H1 (cell line): ENCODE measurements around the gene PSMC3IP. TPM values are rescaled to one million over a fixed set of nuclear protein-coding genes. Genes with fewer than 3 reads are reported as not detected.

Experiments used
- CTCF ChIA-PET: fragments of 300-600 bp; sonication (Branson Sonifier 250); formaldehyde crosslinking; loops from one replicate; lab custom pipeline; 2021; ENCODE audit not compliant: partially characterized antibody; lab: Charles Lee
- POLR2A ChIA-PET: fragments of 300-600 bp; sonication (Branson Sonifier 250); formaldehyde crosslinking; loops from one replicate; lab custom pipeline; 2021; ENCODE audit warnings: inconsistent platforms; ENCODE audit not compliant: partially characterized antibody; lab: Charles Lee
- DNase-seq, 2 experiments: peaks; one replicate each; pipeline versions ENCODE4 v3.0.0 to v3.0.0-alpha.2; 2010 to 2022; ENCODE audit warnings: low spot score in 2 of 2, low read depth in 1 of 2, mixed read lengths in 1 of 2
- FAIRE-seq: peaks from 2 replicates; lab custom pipeline; 2011; peaks lifted over from hg19 to GRCh38; lab: Jason Lieb, UNC
- H2AFZ ChIP-seq: 2 replicates; pipeline ENCODE4 v1.8.1; 2012; ENCODE audit warnings: low read length, inconsistent platforms
- H2AK5ac ChIP-seq: 2 replicates; pipeline ENCODE4 v1.6.1; 2013; ENCODE audit warnings: low read depth, low read length
- H2BK120ac ChIP-seq: replicated peaks from 2 replicates; pipeline ENCODE3; 2013; ENCODE audit warnings: low read depth, low read length, inconsistent platforms
- H2BK12ac ChIP-seq: 2 replicates; pipeline ENCODE4 v1.6.1; 2013; ENCODE audit warnings: low read depth, low read length
- H2BK15ac ChIP-seq: 2 replicates; pipeline ENCODE4 v1.6.1; 2013; ENCODE audit warnings: low read length
- H2BK20ac ChIP-seq: 2 replicates; pipeline ENCODE4 v1.6.1; 2013; ENCODE audit warnings: low read length
- H2BK5ac ChIP-seq: 2 replicates; pipeline ENCODE4 v1.6.1; 2013; ENCODE audit warnings: low read depth, low read length
- H3K14ac ChIP-seq: 2 replicates; pipeline ENCODE4 v1.6.1; 2013; ENCODE audit warnings: inconsistent platforms; ENCODE audit not compliant: insufficient read length
- H3K18ac ChIP-seq: 2 replicates; pipeline ENCODE4 v1.6.1; 2013; ENCODE audit warnings: low read length; ENCODE audit errors: extremely low read depth
- H3K23ac ChIP-seq: 2 replicates; pipeline ENCODE4 v1.6.1; 2013; ENCODE audit warnings: inconsistent platforms; ENCODE audit not compliant: insufficient read length
- H3K23me2 ChIP-seq: 2 replicates; pipeline ENCODE4 v1.6.1; 2013; ENCODE audit warnings: low read depth, low read length
- H3K27ac ChIP-seq: 2 replicates; pipeline ENCODE4 v1.6.1; 2011; ENCODE audit warnings: low read depth, low read length, inconsistent platforms
- H3K27me3 ChIP-seq, 4 experiments: replicated peaks in 1 of 4; 1 replicate in 1 of 4; 2 replicates in 3 of 4; pipeline versions ENCODE4 v1.6.1 to v1.8.1; 2011 to 2013; ENCODE audit warnings: low read length in 3 of 4, mild to moderate bottlenecking in 3 of 4, inconsistent platforms in 2 of 4, mixed read lengths in 2 of 4, moderate library complexity in 1 of 4; ENCODE audit not compliant: control insufficient read depth in 3 of 4, insufficient read depth in 3 of 4; ENCODE audit errors: extremely low read depth in 1 of 4
- H3K36me3 ChIP-seq, 4 experiments: 2 replicates each; pipeline versions ENCODE4 v1.6.1 to v1.8.1; 2011 to 2013; ENCODE audit warnings: mild to moderate bottlenecking in 4 of 4, low read length in 3 of 4, moderate library complexity in 2 of 4, control low read depth in 1 of 4, inconsistent platforms in 1 of 4; ENCODE audit not compliant: insufficient read depth in 4 of 4, control insufficient read depth in 2 of 4
- H3K4ac ChIP-seq: replicated peaks from 2 replicates; pipeline ENCODE3; 2013; ENCODE audit warnings: low read length, low read depth, mixed read lengths, inconsistent platforms; ENCODE audit not compliant: insufficient read length
- H3K4me1 ChIP-seq, 4 experiments: replicated peaks in 1 of 4; 1 replicate in 1 of 4; 2 replicates in 3 of 4; pipeline versions ENCODE4 v1.6.1 to v1.8.1; 2011 to 2013; ENCODE audit warnings: low read length in 3 of 4, inconsistent platforms in 2 of 4, mixed read lengths in 1 of 4; ENCODE audit not compliant: insufficient read depth in 4 of 4, control insufficient read depth in 3 of 4
- H3K4me2 ChIP-seq, 2 experiments: 2 replicates each; pipeline versions ENCODE4 v1.6.1 to v1.8.1; 2011 to 2013; ENCODE audit warnings: low read depth in 2 of 2, low read length in 2 of 2, control low read depth in 1 of 2, inconsistent platforms in 1 of 2, mild to moderate bottlenecking in 1 of 2; ENCODE audit not compliant: insufficient read depth in 1 of 2
- H3K4me3 ChIP-seq, 4 experiments: fragments of 200-600, 300-600 bp in 1 of 4; sonication (generic), shearing (Covaris generic), sonication (Bioruptor Twin) in 1 of 4; 2 replicates each; pipeline versions ENCODE4 v1.5.1 to v1.8.1; 2011 to 2016; ENCODE audit warnings: low read length in 4 of 4, low read depth in 3 of 4, control low read depth in 2 of 4, inconsistent platforms in 2 of 4, mild to moderate bottlenecking in 2 of 4, mixed read lengths in 1 of 4, moderate library complexity in 1 of 4; ENCODE audit not compliant: insufficient read depth in 2 of 4; ENCODE audit errors: extremely low read depth in 1 of 4
- H3K56ac ChIP-seq: replicated peaks from 2 replicates; pipeline ENCODE3; 2013; ENCODE audit warnings: low read depth, mild to moderate bottlenecking, mixed read lengths, low read length, inconsistent platforms; ENCODE audit not compliant: insufficient read length
- H3K79me1 ChIP-seq: 2 replicates; pipeline ENCODE4 v1.6.1; 2013; ENCODE audit warnings: low read depth, low read length, control low read depth
- H3K79me2 ChIP-seq, 2 experiments: 2 replicates each; pipeline versions ENCODE4 v1.6.1 to v1.8.1; 2012 to 2013; ENCODE audit warnings: low read length in 2 of 2, mild to moderate bottlenecking in 2 of 2, inconsistent platforms in 1 of 2; ENCODE audit not compliant: insufficient read depth in 2 of 2, control insufficient read depth in 1 of 2
- H3K9ac ChIP-seq, 4 experiments: replicated peaks in 1 of 4; 1 replicate in 1 of 4; 2 replicates in 3 of 4; pipeline versions ENCODE4 v1.6.1 to v1.8.1; 2011 to 2013; ENCODE audit warnings: low read depth in 3 of 4, low read length in 3 of 4, control low read depth in 2 of 4, mild to moderate bottlenecking in 2 of 4, moderate library complexity in 2 of 4, inconsistent platforms in 1 of 4; ENCODE audit errors: extremely low read depth in 1 of 4
- H3K9me3 ChIP-seq, 2 experiments: 2 replicates each; pipeline versions ENCODE4 v1.6.1 to v1.8.1; 2012 to 2013; ENCODE audit warnings: mild to moderate bottlenecking in 2 of 2, moderate library complexity in 2 of 2, control low read depth in 1 of 2, inconsistent platforms in 1 of 2, low read depth in 1 of 2, low read length in 1 of 2, mixed read lengths in 1 of 2; ENCODE audit not compliant: insufficient read depth in 2 of 2
- H4K20me1 ChIP-seq, 2 experiments: replicated peaks in 1 of 2; 2 replicates each; pipeline versions ENCODE3 to v1.8.1; 2011 to 2013; ENCODE audit warnings: inconsistent platforms in 2 of 2, low read length in 2 of 2, mild to moderate bottlenecking in 1 of 2; ENCODE audit not compliant: insufficient read depth in 2 of 2, control insufficient read depth in 1 of 2
- H4K5ac ChIP-seq: 2 replicates; pipeline ENCODE4 v1.6.1; 2013; ENCODE audit warnings: low read length, low read depth, mixed read lengths, inconsistent platforms; ENCODE audit not compliant: insufficient read length
- H4K8ac ChIP-seq: 2 replicates; pipeline ENCODE4 v1.8.0; 2013; ENCODE audit warnings: mild to moderate bottlenecking, moderate library complexity, low read length, inconsistent platforms; ENCODE audit not compliant: insufficient read depth; ENCODE audit errors: extremely low read depth
- H4K91ac ChIP-seq: replicated peaks from 2 replicates; pipeline ENCODE3; 2013; ENCODE audit warnings: low read length, mixed read lengths, inconsistent platforms; ENCODE audit not compliant: insufficient read length
- ATF2 ChIP-seq: IDR thresholded peaks from 2 replicates; pipeline ENCODE4 v1.6.1; 2012; ENCODE audit warnings: low read length, inconsistent platforms
- BACH1 ChIP-seq: IDR thresholded peaks from 2 replicates; pipeline ENCODE4 v1.6.1; 2012; ENCODE audit warnings: low read length, improper control_type of control experiment
- CEBPB ChIP-seq: IDR thresholded peaks from 2 replicates; pipeline ENCODE4 v1.6.1; 2012; ENCODE audit warnings: low read depth, low read length
- GABPA ChIP-seq: IDR thresholded peaks from 2 replicates; pipeline ENCODE4 v1.6.1; 2011; ENCODE audit warnings: mild to moderate bottlenecking, low read length, moderate library complexity, borderline replicate concordance; ENCODE audit not compliant: insufficient read depth
- NRF1 ChIP-seq: IDR thresholded peaks from 2 replicates; pipeline ENCODE4 v1.6.1; 2011; ENCODE audit warnings: mild to moderate bottlenecking, low read depth, low read length, improper control_type of control experiment
- RNF2 ChIP-seq: fragments of 200-900, 300-1000 bp; sonication (generic); IDR thresholded peaks from 2 replicates; pipeline ENCODE4 v1.7.1; 2016; ENCODE audit warnings: borderline replicate concordance, low read depth, mild to moderate bottlenecking, antibody characterized with exemption, low read length; ENCODE audit not compliant: poor library complexity, severe bottlenecking; ENCODE audit errors: missing control alignments
- SAP30 ChIP-seq: fragments of 300-600 bp; sonication (generic); IDR thresholded peaks from 2 replicates; pipeline ENCODE4 v1.7.1; 2012; ENCODE audit warnings: low read length, moderate library complexity, mild to moderate bottlenecking, inconsistent platforms; ENCODE audit not compliant: insufficient read depth, insufficient replicate concordance
- SIN3A ChIP-seq, 2 experiments: IDR thresholded peaks in 1 of 2; conservative IDR thresholded peaks in 1 of 2; 2 replicates each; pipeline ENCODE4 v1.6.1; 2011 to 2012; ENCODE audit warnings: low read length in 2 of 2, improper control_type of control experiment in 1 of 2, low read depth in 1 of 2, mild to moderate bottlenecking in 1 of 2
- SRF ChIP-seq: IDR thresholded peaks from 2 replicates; pipeline ENCODE4 v1.6.1; 2011; ENCODE audit warnings: mild to moderate bottlenecking, low read depth, low read length, moderate library complexity
- TEAD4 ChIP-seq: IDR thresholded peaks from 2 replicates; pipeline ENCODE4 v1.6.1; 2012; ENCODE audit warnings: low read depth, low read length, inconsistent platforms, mixed read lengths
- WGBS, 2 experiments: shearing (Covaris generic) in 1 of 2; methylation state at CpG; one replicate each; pipeline versions ENCODE4 v1.1.6 to v1.1.7; 2013 to 2015; ENCODE audit warnings: low lambda C conversion rate in 2 of 2, mixed read lengths in 2 of 2, inconsistent platforms in 1 of 2, low coverage in 1 of 2, missing lambda C conversion rate in 1 of 2; ENCODE audit not compliant: insufficient replicate concordance in 2 of 2, insufficient coverage in 1 of 2, insufficient read length in 1 of 2; ENCODE audit errors: extremely low coverage in 1 of 2, missing lambda C conversion rate in 1 of 2; 5-methylcytosine and 5-hydroxymethylcytosine counted together
- polyA plus RNA-seq, 7 experiments: library from polyadenylated mRNA; depleted of rRNA in 3 of 7; stranded (reverse) in 5 of 7; unstranded in 2 of 7; fragments of >200 nt in 5 of 7; fragments of 200-250 nt in 2 of 7; gene quantifications; 1 replicate in 5 of 7; 2 replicates in 1 of 7; 4 replicates in 1 of 7; pipeline versions ENCODE4 v1.2.1 to v1.2.3, GENCODE V29; 2011 to 2013; ENCODE audit warnings: missing spikeins in 2 of 7, mixed read lengths in 2 of 7
- total RNA-seq: library from RNA; stranded (reverse); fragmentation: NEBNext Ultra II Directional; extraction: Animal tissue kit (Norgen Biotek cat#: 25700); gene quantifications from 2 replicates; pipeline ENCODE4 v1.2.1, GENCODE V29; 2021

Gene PSMC3IP
- total and polyA plus RNA-seq, 2 of the 8 experiments (the other 6 are each of a cell fraction or from before 2014, with no cell fraction given), result 11.5 to 21.9 TPM

DNA sequence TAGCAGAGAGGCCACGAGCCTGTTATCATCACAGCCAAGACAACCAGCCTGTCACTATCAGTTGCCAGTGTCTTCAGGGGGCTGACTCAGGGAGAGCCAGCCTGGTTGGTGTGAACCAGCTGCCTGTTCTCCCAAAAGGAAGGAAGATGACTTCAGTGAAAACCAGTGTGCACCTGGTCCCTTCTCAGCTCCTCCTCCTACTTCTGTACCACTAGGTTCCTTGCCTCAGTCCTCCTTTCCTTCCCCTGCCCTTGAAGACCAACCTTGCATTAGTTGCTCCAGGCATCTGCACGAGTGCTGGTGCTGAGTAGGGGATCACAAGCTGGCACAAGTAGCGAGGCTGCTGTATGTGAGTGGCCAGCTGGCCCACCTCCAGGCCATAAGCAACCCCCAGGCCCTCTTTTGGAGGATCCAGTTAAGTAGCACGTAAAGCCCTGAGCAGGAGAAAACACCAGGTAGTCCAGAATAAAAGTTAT lies 40.5 kb upstream of the PSMC3IP start:
- CTCF ChIA-PET, result interaction anchor here (0.9 to 3.8 kb wide), 15 partner anchors 9 to 73 kb away, joined by 3 to 37 read pairs (median 5); partner anchors contain the start of genes RETREG3 and TUBG1
- 82% methylated on average over 4 of the region's 4 CpGs; no CpG with 5 or more reads in 1 of the 2 experiments for WGBS, 2 experiments
- no peaks in the 10 kb centered on the region for H3K9me3 ChIP-seq

More for the DNA sequence above, 40.5 kb upstream of the PSMC3IP start:
- no peak overlapping the region for H4K5ac ChIP-seq
- POLR2A ChIA-PET, result interaction anchor here (0.6 to 1.9 kb wide), 14 partner anchors 8 to 514 kb away, joined by 3 to 12 read pairs (median 4); partner anchors contain the start of genes PSMC3IP, RETREG3, TUBG1 and TUBG2
- no peak overlapping the region; the same call in 1 of the 2 replicates for H2BK5ac ChIP-seq
- H3K56ac ChIP-seq, result no peak overlapping the region
- peaks cover 0 to 2% of the 10 kb centered on the region in 2 experiments for H4K20me1 ChIP-seq
- no peaks in the 10 kb centered on the region for H3K79me1 ChIP-seq
- no peaks in the 10 kb centered on the region for H3K79me2 ChIP-seq
- no peak overlapping the region for H2BK120ac ChIP-seq
- H3K4me2 ChIP-seq, result peak overlapping the region in 1 of 2 experiments; percentile 26; a peak in 1 of 4 replicates
- H3K4me3 ChIP-seq, result no peak overlapping the region
- H4K8ac ChIP-seq, result no peak overlapping the region
- H3K27ac ChIP-seq, result no peak overlapping the region
- H2BK20ac ChIP-seq, result 0 out of 2 replicates have a peak overlapping the region, but pooled peaks have one; percentile 48
- peaks cover 0 to 4% (median 4%) of the 10 kb centered on the region in 4 experiments; a peak in 3 of 7 replicates for H3K4me1 ChIP-seq
- H2AK5ac ChIP-seq, result no peak overlapping the region
- 0 out of 2 replicates have a peak overlapping the region, but pooled peaks have one; percentile 1 for H2BK15ac ChIP-seq
- H4K91ac ChIP-seq, result no peak overlapping the region
- no peak for FAIRE-seq
- no peak overlapping the region for H3K23ac ChIP-seq
- no peak overlapping the region for H3K14ac ChIP-seq
- TF ChIP-seq ATF2 (no peak), CEBPB (no peak), BACH1 (no peak), NRF1 (no peak), SRF (no peak), RNF2 (no peak), TEAD4 (no peak), SAP30 (no peak), GABPA (no peak), SIN3A (conservative IDR thresholded peaks at IDR 0.05 in 1 of 2, IDR thresholded peaks at IDR 0.05 in 1 of 2; ENCODE audit: low read depth in 1 of 2, low read length in 2 of 2) (no peak)
- H3K18ac ChIP-seq, result no peak overlapping the region
- DNase-seq, result peak in 1 of 2 experiments; percentile 49
- no peaks in the 10 kb centered on the region for H3K23me2 ChIP-seq
- H2AFZ ChIP-seq, result no peak overlapping the region
- H2BK12ac ChIP-seq, result 0 out of 2 replicates have a peak overlapping the region, but pooled peaks have one; percentile 50
- peaks cover 17 to 29% (median 25%) of the 10 kb centered on the region in 4 experiments; a peak in 7 of 8 replicates for H3K36me3 ChIP-seq
- H3K9ac ChIP-seq, result no peak overlapping the region
- no peaks in the 10 kb centered on the region for H3K27me3 ChIP-seq
- no peak overlapping the region for H3K4ac ChIP-seq
